ENCODE results near the gene HPS4. TPM values are rescaled to one million over a fixed set of nuclear protein-coding genes. Genes with fewer than 3 reads are reported as not detected.

Gene HPS4
- total and polyA plus RNA-seq, 2 experiments from 2014 or later: 16.2 to 27.1 TPM

GRCh38 chr22:26484360-26484706 lies 750 bp upstream of the HPS4 start:
- Histone ChIP-seq H2AFZ (peak overlapping the region; percentile 85), H3K9me3 (ENCODE audit: low read depth) (no peaks in the 10 kb centered on the region), H3K27ac (peak overlapping the region; percentile 80), H3K4me1 (ENCODE audit: insufficient read depth) (peaks cover 20% of the 10 kb centered on the region), H3K9me2 (ENCODE audit: insufficient read depth) (no peaks in the 10 kb centered on the region), H3K36me3 (ENCODE audit: low read depth) (no peaks in the 10 kb centered on the region), H4K20me1 (ENCODE audit: insufficient read depth) (no peaks in the 10 kb centered on the region), H3K4me3 (peak overlapping the region; percentile 81), H3F3A (ENCODE audit: insufficient read depth) (no peaks in the 10 kb centered on the region; the same call in 1 of the 2 replicates), H3K4me2 (ENCODE audit: unreplicated experiment) (peak overlapping the region; percentile 76), H3K27me3 (replicated peaks; ENCODE audit: insufficient read depth) (no peaks in the 10 kb centered on the region), H3K9ac (peak overlapping the region; percentile 97), H3K79me2 (ENCODE audit: insufficient read depth) (peaks cover 61% of the 10 kb centered on the region)
- TF ChIP-seq EZH2phosphoT487 (IDR thresholded peaks at IDR 0.05; ENCODE audit: insufficient read depth, low read depth) (no peak), EZH2 (IDR thresholded peaks at IDR 0.05; ENCODE audit: insufficient read depth, poor library complexity, severe bottlenecking) (no peak)
- in situ Hi-C loops (cut with MboI): no loop called here
- 6 to 11% methylated on average over 6 of the region's 6 CpGs for WGBS, 2 experiments (ENCODE audit: low coverage in 1 of 2, low lambda C conversion rate in 2 of 2, missing lambda C conversion rate in 2 of 2)
- DNase-seq: peak; percentile 46

- WGBS, 2 experiments (ENCODE audit: low coverage in 1 of 2, low lambda C conversion rate in 2 of 2, missing lambda C conversion rate in 2 of 2): 1% methylated on average over 7 of the region's 7 CpGs
- peaks cover 63% of the 10 kb centered on the region for H3K79me2 ChIP-seq (ENCODE audit: insufficient read depth)
- no peak for TF ChIP-seq EZH2 (IDR thresholded peaks at IDR 0.05; ENCODE audit: insufficient read depth, poor library complexity, severe bottlenecking)
- no peak for TF ChIP-seq EZH2phosphoT487 (IDR thresholded peaks at IDR 0.05; ENCODE audit: insufficient read depth, low read depth)
These were observed 542 bp downstream of the HPS4 start for GRCh38 chr22:26483043-26483438.

GRCh38 chr22:26482161-26482560 lies 1.4 kb downstream of the HPS4 start:
- 0 out of 2 replicates have a peak overlapping the region, but pooled peaks have one; percentile 97 for H3K9ac ChIP-seq
- H3K27ac ChIP-seq: no peak overlapping the region
- H3F3A ChIP-seq (ENCODE audit: insufficient read depth): no peaks in the 10 kb centered on the region; the same call in 1 of the 2 replicates
- H3K4me3 ChIP-seq: no peak overlapping the region
- H3K9me2 ChIP-seq (ENCODE audit: insufficient read depth): no peaks in the 10 kb centered on the region
- peaks cover 20% of the 10 kb centered on the region for H3K4me1 ChIP-seq (ENCODE audit: insufficient read depth)
- H2AFZ ChIP-seq: no peak overlapping the region
- no peak for DNase-seq
- H3K79me2 ChIP-seq (ENCODE audit: insufficient read depth): peaks cover 69% of the 10 kb centered on the region
- H3K36me3 ChIP-seq (ENCODE audit: low read depth): no peaks in the 10 kb centered on the region
- H4K20me1 ChIP-seq (ENCODE audit: insufficient read depth): no peaks in the 10 kb centered on the region
- in situ Hi-C loops (cut with MboI): no loop called here
- H3K9me3 ChIP-seq (ENCODE audit: low read depth): no peaks in the 10 kb centered on the region
- no peak overlapping the region for H3K4me2 ChIP-seq (ENCODE audit: unreplicated experiment)
- no peaks in the 10 kb centered on the region for H3K27me3 ChIP-seq (replicated peaks; ENCODE audit: insufficient read depth)
- no peak for TF ChIP-seq EZH2 (IDR thresholded peaks at IDR 0.05; ENCODE audit: insufficient read depth, poor library complexity, severe bottlenecking)
- TF ChIP-seq EZH2phosphoT487 (IDR thresholded peaks at IDR 0.05; ENCODE audit: insufficient read depth, low read depth): no peak
- 60 to 67% methylated on average over 5 of the region's 5 CpGs for WGBS, 2 experiments (ENCODE audit: low coverage in 1 of 2, low lambda C conversion rate in 2 of 2, missing lambda C conversion rate in 2 of 2)

More at GRCh38 chr22:26483043-26483438, 542 bp downstream of the HPS4 start:
- H3F3A ChIP-seq (ENCODE audit: insufficient read depth): no peaks in the 10 kb centered on the region; the same call in 1 of the 2 replicates
- no peak for DNase-seq
- peak overlapping the region; percentile 80 for H3K27ac ChIP-seq
- H3K4me3 ChIP-seq: peak overlapping the region; percentile 81
- no peaks in the 10 kb centered on the region for H3K9me2 ChIP-seq (ENCODE audit: insufficient read depth)
- no peaks in the 10 kb centered on the region for H3K36me3 ChIP-seq (ENCODE audit: low read depth)
- H3K4me2 ChIP-seq (ENCODE audit: unreplicated experiment): peak overlapping the region; percentile 99
- H3K9me3 ChIP-seq (ENCODE audit: low read depth): no peaks in the 10 kb centered on the region
- H2AFZ ChIP-seq: peak overlapping the region; percentile 85
- in situ Hi-C loops (cut with MboI): no loop called here
- H3K4me1 ChIP-seq (ENCODE audit: insufficient read depth): peaks cover 20% of the 10 kb centered on the region
- H3K27me3 ChIP-seq (replicated peaks; ENCODE audit: insufficient read depth): no peaks in the 10 kb centered on the region
- H3K9ac ChIP-seq: peak overlapping the region; percentile 97
- no peaks in the 10 kb centered on the region for H4K20me1 ChIP-seq (ENCODE audit: insufficient read depth)

GRCh38 chr22:26481694-26482093 lies 1.9 kb downstream of the HPS4 start:
- no peaks in the 10 kb centered on the region for H3K9me2 ChIP-seq (ENCODE audit: insufficient read depth)
- in situ Hi-C loops (cut with MboI): no loop called here
- H4K20me1 ChIP-seq (ENCODE audit: insufficient read depth): no peaks in the 10 kb centered on the region
- H3K27me3 ChIP-seq (replicated peaks; ENCODE audit: insufficient read depth): no peaks in the 10 kb centered on the region
- H3K4me1 ChIP-seq (ENCODE audit: insufficient read depth): peaks cover 20% of the 10 kb centered on the region
- H3K9ac ChIP-seq: no peak overlapping the region
- H3K27ac ChIP-seq: no peak overlapping the region
- no peaks in the 10 kb centered on the region for H3K36me3 ChIP-seq (ENCODE audit: low read depth)
- 82 to 89% methylated on average over 4 of the region's 4 CpGs for WGBS, 2 experiments (ENCODE audit: low coverage in 1 of 2, low lambda C conversion rate in 2 of 2, missing lambda C conversion rate in 2 of 2)
- no peak for DNase-seq
- no peak overlapping the region for H2AFZ ChIP-seq
- TF ChIP-seq EZH2 (IDR thresholded peaks at IDR 0.05; ENCODE audit: insufficient read depth, poor library complexity, severe bottlenecking) (no peak), EZH2phosphoT487 (IDR thresholded peaks at IDR 0.05; ENCODE audit: insufficient read depth, low read depth) (no peak)
- H3K79me2 ChIP-seq (ENCODE audit: insufficient read depth): peaks cover 69% of the 10 kb centered on the region
- no peaks in the 10 kb centered on the region for H3K9me3 ChIP-seq (ENCODE audit: low read depth)
- no peak overlapping the region for H3K4me2 ChIP-seq (ENCODE audit: unreplicated experiment)
- no peak overlapping the region for H3K4me3 ChIP-seq
- no peaks in the 10 kb centered on the region; the same call in 1 of the 2 replicates for H3F3A ChIP-seq (ENCODE audit: insufficient read depth)
